K562 (cell line): Measurements from ENCODE around the gene THRSP. TPM values are rescaled to one million over a fixed set of nuclear protein-coding genes. Genes with fewer than 3 reads are reported as not detected.
A peak's percentile ranks its signal among the peaks of the same experiment; 100 is the strongest.

Experiments used
- EP300 ChIP-seq: IDR thresholded peaks from 2 replicates; pipeline ENCODE4 v1.6.1; 2012; ENCODE audit warnings: low read length, improper control_type of control experiment
- ERF ChIP-seq: fragments of 450-650 bp; formaldehyde crosslinking; IDR thresholded peaks from 2 replicates; pipeline ENCODE4 v1.4.0; 2020; ENCODE audit warnings: mild to moderate bottlenecking, mixed read lengths
- POLR3G ChIP-seq: IDR thresholded peaks from 2 replicates; pipeline ENCODE4 v1.6.1; 2011; ENCODE audit not compliant: insufficient read length, insufficient replicate concordance; ENCODE audit errors: extremely low read depth
- PTTG1 ChIP-seq: fragments of 450-650 bp; IDR thresholded peaks from 2 replicates; pipeline ENCODE4 v1.6.1; 2016; ENCODE audit warnings: low read depth, mild to moderate bottlenecking, missing genetic modification characterization, missing compliant biosample characterization
- ZNF239 ChIP-seq: fragments of 250-450 bp; sonication (Bioruptor Pico); IDR thresholded peaks from 2 replicates; pipeline ENCODE4 v1.4.0; 2020; ENCODE audit warnings: mild to moderate bottlenecking
- polyA plus RNA-seq, 8 experiments: library from polyadenylated mRNA; depleted of rRNA in 4 of 8; stranded (reverse) in 5 of 8; unstranded in 3 of 8; fragments of >200 nt; fragmentation: Nextera tagmentation in 2 of 8; fragmentation: Illumina TruSeq in 1 of 8; extraction: Ambion mirVana in 2 of 8; extraction: Trizol in 1 of 8; gene quantifications; 2 replicates each; pipeline versions ENCODE4 v1.2.1 to v1.2.3, GENCODE V29; 2011 to 2014; ENCODE audit warnings: inconsistent platforms in 1 of 8, missing spikeins in 1 of 8
- total RNA-seq, 7 experiments: library from RNA; depleted of rRNA in 6 of 7; stranded (reverse); fragments of >200 nt in 6 of 7; fragmentation: Illumina TruSeq in 2 of 7; extraction: Trizol in 2 of 7; gene quantifications; 2 replicates each; pipeline versions ENCODE4 v1.2.1 to v1.2.3, GENCODE V29; 2011 to 2021; ENCODE audit warnings: low replicate concordance in 1 of 7
- TF ChIP-seq, protein P1 (sequence below), 2 experiments: fragments of 450-650 bp in 1 of 2; sonication (generic) in 1 of 2; formaldehyde crosslinking in 1 of 2; IDR thresholded peaks; 2 replicates each; pipeline versions ENCODE4 v1.7.1 to v1.9.0; 2016 to 2022; ENCODE audit warnings: inconsistent platforms in 1 of 2, mild to moderate bottlenecking in 1 of 2, missing genetic modification reagents in 1 of 2
- TF ChIP-seq, protein P2 (sequence below): fragments of 250-450 bp; sonication (Bioruptor Pico); IDR thresholded peaks from 2 replicates; pipeline ENCODE4 v1.5.0; 2021

Gene THRSP
- total and polyA plus RNA-seq, 9 of the 15 experiments (the other 6 are each of a cell fraction or from before 2014, with no cell fraction given), result 0.23 to 0.56 (median 0.31) TPM; not detected in 2

DNA sequence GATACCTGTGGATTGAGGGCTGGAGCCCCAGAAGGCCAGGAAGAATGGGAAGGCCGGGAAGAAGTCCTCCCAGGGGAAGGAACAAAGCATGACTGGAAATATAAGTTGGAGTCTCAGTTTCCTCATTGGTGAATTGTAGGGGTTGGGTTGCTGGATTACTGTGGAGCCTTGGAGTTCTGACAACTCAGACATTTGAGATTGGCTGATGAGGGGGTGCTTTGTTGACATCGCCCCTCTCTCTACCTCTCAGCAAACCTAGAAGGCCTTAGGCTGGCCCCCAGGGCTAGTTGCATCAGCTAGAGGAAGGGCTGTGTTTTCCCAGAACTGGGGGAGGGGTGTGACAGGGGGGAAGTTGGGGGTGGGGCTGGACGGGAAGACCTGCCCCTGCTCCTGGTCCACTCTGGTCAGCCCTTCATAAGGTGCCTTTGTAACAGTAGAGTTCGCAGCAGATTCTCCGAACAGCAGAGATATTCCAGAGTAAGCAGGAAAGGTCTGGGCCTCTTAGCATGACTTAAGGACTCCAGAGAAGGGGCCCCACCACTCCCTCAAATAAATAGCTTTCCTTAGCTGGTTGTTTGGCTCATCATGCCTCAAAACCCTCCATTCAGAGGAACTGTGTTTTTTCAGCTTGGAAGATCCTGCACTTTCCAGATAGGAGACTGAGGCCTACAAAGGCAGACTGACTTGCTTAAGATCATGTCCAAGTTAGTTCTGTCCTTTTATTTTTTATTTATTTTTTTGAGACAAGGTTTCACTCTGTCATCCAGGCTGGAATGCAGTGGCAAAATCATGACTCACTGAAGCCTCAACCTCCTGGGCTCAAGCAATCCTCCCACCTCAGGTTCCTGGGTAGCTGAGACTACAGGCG, 12.5 kb upstream of the THRSP start (continued):
- TF ChIP-seq, protein P1, sequence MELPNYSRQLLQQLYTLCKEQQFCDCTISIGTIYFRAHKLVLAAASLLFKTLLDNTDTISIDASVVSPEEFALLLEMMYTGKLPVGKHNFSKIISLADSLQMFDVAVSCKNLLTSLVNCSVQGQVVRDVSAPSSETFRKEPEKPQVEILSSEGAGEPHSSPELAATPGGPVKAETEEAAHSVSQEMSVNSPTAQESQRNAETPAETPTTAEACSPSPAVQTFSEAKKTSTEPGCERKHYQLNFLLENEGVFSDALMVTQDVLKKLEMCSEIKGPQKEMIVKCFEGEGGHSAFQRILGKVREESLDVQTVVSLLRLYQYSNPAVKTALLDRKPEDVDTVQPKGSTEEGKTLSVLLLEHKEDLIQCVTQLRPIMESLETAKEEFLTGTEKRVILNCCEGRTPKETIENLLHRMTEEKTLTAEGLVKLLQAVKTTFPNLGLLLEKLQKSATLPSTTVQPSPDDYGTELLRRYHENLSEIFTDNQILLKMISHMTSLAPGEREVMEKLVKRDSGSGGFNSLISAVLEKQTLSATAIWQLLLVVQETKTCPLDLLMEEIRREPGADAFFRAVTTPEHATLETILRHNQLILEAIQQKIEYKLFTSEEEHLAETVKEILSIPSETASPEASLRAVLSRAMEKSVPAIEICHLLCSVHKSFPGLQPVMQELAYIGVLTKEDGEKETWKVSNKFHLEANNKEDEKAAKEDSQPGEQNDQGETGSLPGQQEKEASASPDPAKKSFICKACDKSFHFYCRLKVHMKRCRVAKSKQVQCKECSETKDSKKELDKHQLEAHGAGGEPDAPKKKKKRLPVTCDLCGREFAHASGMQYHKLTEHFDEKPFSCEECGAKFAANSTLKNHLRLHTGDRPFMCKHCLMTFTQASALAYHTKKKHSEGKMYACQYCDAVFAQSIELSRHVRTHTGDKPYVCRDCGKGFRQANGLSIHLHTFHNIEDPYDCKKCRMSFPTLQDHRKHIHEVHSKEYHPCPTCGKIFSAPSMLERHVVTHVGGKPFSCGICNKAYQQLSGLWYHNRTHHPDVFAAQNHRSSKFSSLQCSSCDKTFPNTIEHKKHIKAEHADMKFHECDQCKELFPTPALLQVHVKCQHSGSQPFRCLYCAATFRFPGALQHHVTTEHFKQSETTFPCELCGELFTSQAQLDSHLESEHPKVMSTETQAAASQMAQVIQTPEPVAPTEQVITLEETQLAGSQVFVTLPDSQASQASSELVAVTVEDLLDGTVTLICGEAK (IDR thresholded peaks at IDR 0.05), result 0 out of 2 replicates have a peak, but pooled peaks have one; percentile 25
- TF ChIP-seq, protein P1 (CRISPR knock-in tag; IDR thresholded peaks at IDR 0.05), result no peak
- TF ChIP-seq ERF (no peak), EP300 (peak; percentile 68; the same call in 1 of the 2 replicates), POLR3G (no peak), ZNF239 (CRISPR knock-in tag) (peak; percentile 49), PTTG1 (tag) (no peak)
- TF ChIP-seq, protein P2, sequence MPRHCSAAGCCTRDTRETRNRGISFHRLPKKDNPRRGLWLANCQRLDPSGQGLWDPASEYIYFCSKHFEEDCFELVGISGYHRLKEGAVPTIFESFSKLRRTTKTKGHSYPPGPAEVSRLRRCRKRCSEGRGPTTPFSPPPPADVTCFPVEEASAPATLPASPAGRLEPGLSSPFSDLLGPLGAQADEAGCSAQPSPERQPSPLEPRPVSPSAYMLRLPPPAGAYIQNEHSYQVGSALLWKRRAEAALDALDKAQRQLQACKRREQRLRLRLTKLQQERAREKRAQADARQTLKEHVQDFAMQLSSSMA, result no peak
